ENCODE results near the gene PDAP1. TPM values are rescaled to one million over a fixed set of nuclear protein-coding genes. Genes with fewer than 3 reads are reported as not detected.
A peak's percentile ranks its signal among the peaks of the same experiment; 100 is the strongest.
"Not testable (repeated sequence)": the region's sequence is repeated elsewhere in the genome, so short reads cannot be mapped to it uniquely, and the experiment has no call there.

PDAP1 gene
- total RNA-seq, 1 donor from 2014 or later = 95.1 TPM

- DNase-seq (ENCODE audit: low spot score) = peak; percentile 70
These were observed 29.3 kb downstream of the PDAP1 start for GRCh38 chr7:99379043-99379577.

DNA sequence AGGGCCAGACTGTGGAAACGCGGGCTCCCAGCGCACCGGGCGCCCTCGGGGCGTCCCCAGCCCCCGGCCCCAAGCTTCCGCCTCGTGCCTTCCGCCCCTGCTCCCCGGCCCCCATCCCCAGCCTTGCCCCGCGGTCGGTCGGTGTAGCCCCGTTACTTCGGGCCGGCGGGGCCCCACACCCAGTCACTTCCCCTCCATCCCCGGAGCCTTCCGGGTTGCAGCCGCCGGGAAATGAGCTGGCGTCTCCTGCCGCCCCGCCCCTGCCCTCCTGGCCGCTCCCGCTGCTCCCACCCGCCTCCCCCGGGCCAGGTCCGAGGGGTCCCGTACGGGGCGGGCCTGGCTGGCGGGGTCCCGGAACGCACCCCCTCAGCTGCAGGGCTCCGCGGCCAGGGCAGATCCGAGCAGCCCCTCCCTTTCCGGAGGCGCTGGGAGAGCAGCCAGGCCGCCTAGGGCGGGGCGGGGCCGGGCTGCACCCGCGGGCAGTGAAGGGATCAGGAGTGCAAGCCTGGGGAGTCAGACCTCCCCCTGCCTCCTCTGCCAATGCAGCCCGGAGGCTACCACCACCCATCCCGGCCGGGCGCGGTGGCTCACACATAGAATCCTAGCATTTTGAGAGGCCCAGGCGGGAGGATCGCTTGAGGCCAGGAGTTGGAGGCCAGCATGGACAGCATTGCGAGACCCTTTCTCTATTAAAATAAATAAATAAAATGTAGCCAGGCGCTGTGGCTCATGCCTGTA is 33.2 kb downstream of the PDAP1 start:
- DNase-seq (ENCODE audit: low spot score) = peak; percentile 75

DNA sequence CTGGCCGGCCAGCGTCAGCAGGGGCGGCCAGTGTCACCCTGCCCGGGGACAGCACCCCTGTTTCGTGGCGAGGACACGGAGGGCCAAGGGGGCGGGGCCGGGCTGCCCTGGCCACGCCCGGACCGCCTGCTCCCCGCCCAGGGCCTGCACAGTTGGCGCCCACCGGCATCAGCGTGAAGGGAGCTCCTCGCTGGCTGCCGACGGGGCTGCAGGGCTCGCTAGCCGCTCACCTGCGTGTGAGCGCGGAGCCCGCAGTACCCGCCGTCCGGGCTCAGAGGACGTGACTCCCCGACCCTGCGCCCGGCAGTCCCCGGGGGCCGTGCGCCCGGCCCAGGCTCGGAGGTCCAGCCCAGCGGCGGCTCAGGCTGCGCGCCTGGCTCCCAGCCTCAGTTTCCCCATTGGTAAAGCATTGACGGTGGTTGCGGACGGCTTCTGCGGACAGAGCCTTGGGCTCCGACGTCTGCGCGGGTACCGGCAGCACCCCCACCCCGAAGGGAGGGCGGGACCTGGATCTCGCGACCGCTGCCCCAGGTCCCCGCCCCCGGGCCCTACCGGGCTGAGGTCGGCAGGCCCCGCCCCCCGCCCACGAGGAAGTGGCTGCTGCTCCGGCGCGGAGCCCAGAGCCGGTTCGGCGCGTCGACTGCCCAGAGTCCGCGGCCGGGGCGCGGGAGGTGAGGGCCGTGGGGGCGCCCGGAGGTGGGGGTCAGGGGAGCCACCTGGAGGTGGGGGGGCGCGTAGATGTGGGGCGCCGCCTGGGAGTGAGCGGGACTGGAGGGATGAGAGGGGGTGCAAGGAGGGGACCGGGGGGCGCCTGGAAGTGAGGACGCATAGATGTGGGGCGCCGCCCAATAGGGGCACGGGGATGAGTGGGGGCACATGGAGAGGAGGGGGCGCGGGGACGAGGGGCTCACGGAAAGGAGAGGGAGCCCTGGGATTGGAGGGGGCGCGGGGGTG is 34.0 kb downstream of the PDAP1 start, which contains the start of gene ARPC1B:
ARPC1B (plus strand) TSS at position 620 of the 954 bp plus-strand sequence. CDS start 10,985 bp downstream, outside the sequence.
- DNase-seq (ENCODE audit: low spot score) = peak; percentile 81

DNA sequence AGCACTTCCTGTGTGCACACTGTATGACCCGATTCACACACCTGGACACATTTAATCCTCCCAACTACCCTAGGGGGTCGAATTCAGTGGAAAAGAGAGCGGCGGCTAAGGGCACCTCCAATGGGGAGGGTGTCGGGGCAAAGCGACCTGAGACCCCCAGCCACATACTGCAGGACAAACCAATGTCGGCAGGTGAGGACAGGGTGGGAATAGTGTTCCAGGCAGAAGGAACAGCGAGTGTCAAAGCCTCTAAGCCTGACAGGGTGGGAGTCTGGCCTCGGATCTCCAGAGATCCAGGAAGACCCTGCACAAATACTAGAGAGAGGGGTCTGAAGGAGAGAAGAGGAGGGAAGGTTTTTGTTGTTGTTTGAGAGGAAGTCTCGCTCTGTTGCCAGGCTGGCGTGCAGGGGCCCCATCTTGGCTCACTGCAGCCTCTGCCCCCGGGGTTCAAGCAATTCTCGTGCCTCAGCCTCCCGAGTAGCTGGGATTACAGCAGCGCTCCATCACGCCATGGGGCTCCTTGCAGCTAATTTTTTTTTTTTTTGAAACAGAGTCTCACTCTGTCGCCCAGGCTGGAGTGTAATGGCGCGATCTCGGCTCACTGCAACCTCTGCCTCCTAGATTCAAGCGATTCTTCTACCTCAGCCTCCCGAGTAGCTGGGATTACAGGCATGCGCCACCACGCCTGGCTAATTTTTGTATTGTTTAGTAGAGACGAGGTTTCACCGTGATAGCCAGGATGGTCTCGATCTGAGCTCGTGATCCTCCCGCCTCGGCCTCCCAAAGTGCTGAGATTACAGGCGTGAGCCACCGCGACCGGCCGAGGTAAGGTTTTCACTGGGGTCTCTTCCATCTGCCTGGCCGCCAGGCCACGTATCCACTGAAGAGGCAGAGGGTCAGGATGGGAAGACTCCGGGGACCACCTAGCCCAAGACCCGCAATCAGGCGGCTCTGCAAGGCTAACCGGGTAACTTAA is 35.0 kb downstream of the PDAP1 start:
- DNase-seq (ENCODE audit: low spot score) = no peak

- no peak for DNase-seq (ENCODE audit: low spot score)
These were observed 35.9 kb downstream of the PDAP1 start for GRCh38 chr7:99372275-99373090.

DNA sequence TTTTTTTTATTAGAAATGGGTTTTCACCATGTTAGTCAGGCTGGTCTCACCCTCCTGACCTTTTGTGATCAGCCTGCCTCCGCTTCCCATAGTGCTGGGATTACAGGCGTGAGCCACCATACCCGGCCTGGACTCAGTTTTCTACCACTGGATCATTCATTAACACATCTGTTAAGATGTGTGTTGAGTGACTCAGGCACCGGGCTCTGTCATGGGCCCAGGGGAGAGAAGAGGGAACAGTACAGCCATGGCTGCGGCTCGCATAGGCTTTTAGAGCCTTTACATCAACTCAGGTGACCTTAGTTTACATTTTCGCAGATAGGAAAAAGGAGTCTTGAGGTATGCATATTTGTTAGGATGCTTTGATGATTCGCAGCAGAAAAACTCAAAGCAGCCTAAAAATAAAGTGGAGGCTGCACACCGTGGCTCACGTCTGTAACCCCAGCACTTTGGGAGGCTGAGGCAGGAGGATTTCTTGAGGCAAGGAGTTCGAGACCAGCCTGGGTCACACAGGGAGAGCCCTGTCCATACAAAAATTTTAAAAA is 36.9 kb downstream of the PDAP1 start:
- DNase-seq (ENCODE audit: low spot score) = no peak

- DNase-seq (ENCODE audit: low spot score) = no peak
These were observed 38.5 kb downstream of the PDAP1 start for GRCh38 chr7:99369767-99370391.

- DNase-seq (ENCODE audit: low spot score) = no peak
These were observed 39.5 kb downstream of the PDAP1 start for GRCh38 chr7:99368750-99369389.

- no peak for DNase-seq (ENCODE audit: low spot score)
These were observed 41.8 kb downstream of the PDAP1 start for GRCh38 chr7:99366646-99367045.

DNA sequence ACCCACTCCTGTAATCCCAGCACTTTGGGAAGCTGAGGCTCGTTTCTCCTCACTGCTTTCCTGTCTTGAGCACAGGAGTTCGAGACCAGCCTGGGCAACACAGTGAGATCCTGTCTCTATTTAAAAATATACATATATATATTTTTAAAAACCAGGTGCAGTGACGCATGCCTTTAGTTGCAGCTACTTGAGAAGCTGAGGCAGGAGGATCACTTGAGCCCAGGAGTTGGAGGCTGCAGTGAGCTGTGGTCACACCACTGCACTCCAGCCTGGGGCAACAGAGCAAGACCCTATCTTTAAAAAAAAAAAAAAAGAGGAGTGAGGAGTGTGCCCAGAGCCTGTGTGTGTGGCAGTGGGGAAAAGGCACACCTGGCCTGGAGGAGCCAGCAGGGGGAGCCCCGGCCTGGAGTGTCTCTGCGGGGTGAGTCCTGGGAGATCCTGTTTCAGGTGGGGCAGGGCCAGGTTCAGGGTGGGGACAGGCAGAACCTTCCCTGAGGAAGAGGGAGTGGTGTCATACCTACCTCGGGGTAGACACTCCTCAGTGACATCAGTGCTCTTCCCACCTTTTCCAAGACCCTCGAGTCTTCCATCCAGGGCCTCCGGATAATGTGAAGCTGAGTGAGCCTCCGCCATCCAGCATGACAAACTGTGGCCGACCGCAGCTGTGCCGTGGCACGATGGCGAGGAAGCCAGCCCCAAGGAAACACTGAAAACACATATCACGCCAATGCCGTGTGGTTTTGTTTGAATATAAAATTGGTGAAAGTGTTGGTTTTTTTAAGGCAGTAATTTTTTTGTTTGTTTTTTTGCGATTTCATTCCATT is 42.9 kb downstream of the PDAP1 start:
- no peak for DNase-seq (ENCODE audit: low spot score)

GRCh38 chr7:99363286-99363685 is 45.1 kb downstream of the PDAP1 start:
- no peak for DNase-seq (ENCODE audit: low spot score)

DNA sequence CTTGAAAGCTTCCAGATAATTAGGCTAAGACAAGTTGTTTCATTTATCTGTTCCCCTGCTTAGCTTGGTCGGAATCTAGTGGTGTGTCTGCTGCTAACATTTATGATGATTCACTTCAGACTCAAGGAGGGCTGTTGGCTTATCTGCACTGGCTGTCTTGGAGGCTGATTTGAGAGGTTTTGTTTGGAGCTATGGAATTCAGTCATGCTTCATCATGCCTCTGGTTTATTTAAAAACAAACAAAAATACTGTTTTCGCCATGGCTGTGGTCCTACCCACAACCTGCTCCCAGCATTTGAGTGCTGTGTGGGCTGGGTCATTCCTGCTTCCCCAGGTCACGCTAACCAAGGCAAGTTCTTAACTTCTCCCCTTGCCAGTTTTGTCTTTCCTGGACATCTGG is 45.6 kb downstream of the PDAP1 start:
- DNase-seq (ENCODE audit: low spot score) = no peak

DNA sequence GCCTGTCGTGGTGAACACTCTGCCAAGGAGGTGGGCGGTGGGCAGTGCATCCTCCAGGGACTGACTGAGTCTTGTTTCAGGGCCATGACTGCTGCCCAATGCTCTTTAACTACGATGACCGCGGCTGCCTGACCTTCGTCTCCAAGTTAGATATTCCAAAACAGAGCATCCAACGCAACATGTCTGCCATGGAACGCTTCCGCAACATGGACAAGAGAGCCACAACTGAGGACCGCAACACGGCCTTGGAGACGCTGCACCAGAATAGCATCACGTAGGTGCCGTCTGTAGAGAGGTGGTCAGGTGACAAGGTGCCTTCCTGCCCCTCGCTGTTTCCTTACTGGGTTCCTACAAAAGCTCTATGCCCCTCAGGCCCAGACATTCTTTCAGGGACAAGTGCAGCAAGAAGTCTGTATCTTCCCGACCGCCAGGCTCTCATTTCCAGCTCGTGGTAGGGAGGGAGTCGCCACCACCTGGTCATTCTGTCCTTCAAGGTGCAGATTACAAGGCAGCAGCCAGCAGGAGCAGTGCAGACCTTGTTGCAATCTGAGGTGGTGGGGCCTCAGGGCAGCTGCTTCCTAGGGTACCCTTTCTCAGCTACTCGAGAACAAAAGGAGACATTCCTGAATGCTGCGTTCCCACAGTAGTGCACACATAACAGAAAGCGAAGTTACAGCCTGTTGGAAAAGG is 48.8 kb downstream of the PDAP1 start:
- DNase-seq (ENCODE audit: low spot score) = no peak

- not testable (repeated sequence) for DNase-seq (ENCODE audit: low spot score)
These were observed 49.9 kb downstream of the PDAP1 start for GRCh38 chr7:99358521-99358920.

DNA sequence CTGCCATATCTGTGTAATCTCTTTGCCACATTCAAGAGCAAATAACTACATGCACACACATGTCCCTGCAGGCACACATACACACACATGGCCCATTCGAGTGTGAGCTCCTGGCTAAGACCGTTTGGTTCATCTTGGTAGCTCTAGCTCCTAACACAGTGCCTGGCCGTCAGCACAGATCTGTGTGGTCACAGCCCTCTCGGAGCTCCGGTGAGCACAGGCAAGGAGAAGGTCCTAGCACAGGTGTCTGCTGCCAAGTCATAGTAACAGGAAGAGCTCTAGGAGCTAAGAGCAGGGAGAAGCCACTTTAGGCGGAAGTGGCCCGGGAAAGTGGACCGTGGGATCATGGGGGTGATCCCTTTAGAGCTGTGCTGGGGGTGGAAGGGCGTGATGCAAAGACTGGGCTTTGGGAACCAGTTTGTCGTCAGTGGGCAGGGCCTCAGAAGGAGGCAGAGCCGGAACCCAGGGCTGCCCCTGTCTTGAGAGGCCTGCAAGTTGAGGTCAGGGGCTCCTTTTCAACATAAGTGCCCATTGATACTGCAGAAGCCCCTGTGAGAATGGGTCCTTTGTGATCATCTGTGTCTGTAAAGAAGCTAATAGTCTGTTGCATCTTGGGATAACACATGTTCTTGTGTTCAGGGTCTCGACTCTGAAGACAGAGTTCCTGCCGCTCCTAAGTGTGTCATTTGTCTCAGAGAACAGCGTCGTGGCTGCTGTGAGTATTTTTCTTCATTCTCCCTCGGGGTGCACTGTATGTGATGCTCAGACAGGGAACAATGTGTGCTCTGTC is 50.5 kb downstream of the PDAP1 start:
- DNase-seq (ENCODE audit: low spot score) = no peak

GRCh38 chr7:99355098-99355497 is 53.3 kb downstream of the PDAP1 start:
- no peak for DNase-seq (ENCODE audit: low spot score)

DNA sequence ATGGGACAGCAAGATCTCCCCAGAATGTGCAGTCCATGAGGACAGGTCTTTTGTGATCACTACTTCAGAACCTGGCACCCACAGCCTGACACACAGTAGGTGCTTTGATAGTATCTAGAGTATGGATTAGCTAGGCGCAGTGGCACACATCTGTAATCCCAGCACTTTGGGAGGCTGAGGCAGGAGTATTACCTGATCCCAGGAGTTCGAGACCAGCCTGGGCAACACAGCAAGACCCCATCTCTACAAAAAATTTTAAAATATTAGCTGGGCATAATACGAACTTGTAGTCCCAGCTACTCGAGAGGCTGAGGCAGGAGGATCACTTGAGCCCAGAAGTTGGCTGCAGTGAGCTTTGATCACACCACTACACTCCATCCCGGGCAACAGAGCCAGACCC is 56.1 kb downstream of the PDAP1 start:
- no peak for DNase-seq (ENCODE audit: low spot score)

All from ureter (tissue), 1 donor.